ENCODE data around the gene JHY.

The JHY gene

GRCh38 chr11:122848186-122848585 is 34.4 kb upstream of the JHY start:
- no peaks in the 10 kb centered on the region for H3K36me3 ChIP-seq (ENCODE audit: insufficient read depth, low read length)
- peaks cover 88% of the 10 kb centered on the region for H3K4me1 ChIP-seq (ENCODE audit: insufficient read depth, low read length, severe bottlenecking)
- TF ChIP-seq EZH2 (IDR thresholded peaks at IDR 0.05; ENCODE audit: borderline replicate concordance, low read length) (no peak), CTCF (IDR thresholded peaks at IDR 0.05; ENCODE audit: low read length) (no peak)
- no peaks in the 10 kb centered on the region for H3K27me3 ChIP-seq (ENCODE audit: insufficient read depth, low read length)
- no peaks in the 10 kb centered on the region for H3K79me2 ChIP-seq (ENCODE audit: insufficient read depth, low read length)
- H3K9me2 ChIP-seq (ENCODE audit: low read depth, low read length), result no peaks in the 10 kb centered on the region
- H3K9ac ChIP-seq (ENCODE audit: low read length), result no peak overlapping the region
- H3K4me3 ChIP-seq (ENCODE audit: low read depth, low read length, poor library complexity, severe bottlenecking), result no peak overlapping the region
- H3K4me2 ChIP-seq (ENCODE audit: low read length), result no peak overlapping the region
- H4K20me1 ChIP-seq (ENCODE audit: insufficient read depth, low read length), result no peaks in the 10 kb centered on the region
- no peak overlapping the region for H2AFZ ChIP-seq (ENCODE audit: low read length)
- no peaks in the 10 kb centered on the region for H3K9me3 ChIP-seq (ENCODE audit: low read length)
- H3F3A ChIP-seq (ENCODE audit: insufficient read depth, low read length), result no peaks in the 10 kb centered on the region
- H3K27ac ChIP-seq (ENCODE audit: low read depth, low read length, poor library complexity, severe bottlenecking), result peak overlapping the region; percentile 74

- Histone ChIP-seq H3K9me2 (ENCODE audit: low read depth, low read length) (no peaks in the 10 kb centered on the region), H4K20me1 (ENCODE audit: insufficient read depth, low read length) (no peaks in the 10 kb centered on the region), H3K9me3 (ENCODE audit: low read length) (no peaks in the 10 kb centered on the region), H2AFZ (ENCODE audit: low read length) (no peak overlapping the region), H3K4me2 (ENCODE audit: low read length) (peak overlapping the region; percentile 46), H3K4me3 (ENCODE audit: low read depth, low read length, poor library complexity, severe bottlenecking) (peak overlapping the region; percentile 19), H3K9ac (ENCODE audit: low read length) (peak overlapping the region; percentile 42; the same call in 1 of the 2 replicates), H3F3A (ENCODE audit: insufficient read depth, low read length) (no peaks in the 10 kb centered on the region), H3K27ac (ENCODE audit: low read depth, low read length, poor library complexity, severe bottlenecking) (peak overlapping the region; percentile 79), H3K27me3 (ENCODE audit: insufficient read depth, low read length) (no peaks in the 10 kb centered on the region), H3K4me1 (ENCODE audit: insufficient read depth, low read length, severe bottlenecking) (peaks cover 68% of the 10 kb centered on the region), H3K79me2 (ENCODE audit: insufficient read depth, low read length) (no peaks in the 10 kb centered on the region), H3K36me3 (ENCODE audit: insufficient read depth, low read length) (no peaks in the 10 kb centered on the region)
- TF ChIP-seq EZH2 (IDR thresholded peaks at IDR 0.05; ENCODE audit: borderline replicate concordance, low read length) (no peak), CTCF (IDR thresholded peaks at IDR 0.05; ENCODE audit: low read length) (no peak)
Measured at GRCh38 chr11:122850076-122850631, 32.4 kb upstream of the JHY start.

GRCh38 chr11:122851366-122851966 is 31.1 kb upstream of the JHY start:
- Histone ChIP-seq H3K27ac (ENCODE audit: low read depth, low read length, poor library complexity, severe bottlenecking) (peak overlapping the region; percentile 79), H3K4me1 (ENCODE audit: insufficient read depth, low read length, severe bottlenecking) (peaks cover 60% of the 10 kb centered on the region), H3K9me3 (ENCODE audit: low read length) (no peaks in the 10 kb centered on the region), H4K20me1 (ENCODE audit: insufficient read depth, low read length) (no peaks in the 10 kb centered on the region), H3K4me2 (ENCODE audit: low read length) (peak overlapping the region; percentile 59), H3F3A (ENCODE audit: insufficient read depth, low read length) (no peaks in the 10 kb centered on the region), H3K9me2 (ENCODE audit: low read depth, low read length) (no peaks in the 10 kb centered on the region), H3K27me3 (ENCODE audit: insufficient read depth, low read length) (no peaks in the 10 kb centered on the region), H2AFZ (ENCODE audit: low read length) (peak overlapping the region; percentile 77; the same call in 1 of the 2 replicates), H3K9ac (ENCODE audit: low read length) (peak overlapping the region; percentile 34; the same call in 1 of the 2 replicates), H3K4me3 (ENCODE audit: low read depth, low read length, poor library complexity, severe bottlenecking) (peak overlapping the region; percentile 51), H3K36me3 (ENCODE audit: insufficient read depth, low read length) (no peaks in the 10 kb centered on the region), H3K79me2 (ENCODE audit: insufficient read depth, low read length) (no peaks in the 10 kb centered on the region)
- TF ChIP-seq EZH2 (IDR thresholded peaks at IDR 0.05; ENCODE audit: borderline replicate concordance, low read length) (no peak), CTCF (IDR thresholded peaks at IDR 0.05; ENCODE audit: low read length) (no peak)
